ENCODE data around the gene MARCHF5.

DNA sequence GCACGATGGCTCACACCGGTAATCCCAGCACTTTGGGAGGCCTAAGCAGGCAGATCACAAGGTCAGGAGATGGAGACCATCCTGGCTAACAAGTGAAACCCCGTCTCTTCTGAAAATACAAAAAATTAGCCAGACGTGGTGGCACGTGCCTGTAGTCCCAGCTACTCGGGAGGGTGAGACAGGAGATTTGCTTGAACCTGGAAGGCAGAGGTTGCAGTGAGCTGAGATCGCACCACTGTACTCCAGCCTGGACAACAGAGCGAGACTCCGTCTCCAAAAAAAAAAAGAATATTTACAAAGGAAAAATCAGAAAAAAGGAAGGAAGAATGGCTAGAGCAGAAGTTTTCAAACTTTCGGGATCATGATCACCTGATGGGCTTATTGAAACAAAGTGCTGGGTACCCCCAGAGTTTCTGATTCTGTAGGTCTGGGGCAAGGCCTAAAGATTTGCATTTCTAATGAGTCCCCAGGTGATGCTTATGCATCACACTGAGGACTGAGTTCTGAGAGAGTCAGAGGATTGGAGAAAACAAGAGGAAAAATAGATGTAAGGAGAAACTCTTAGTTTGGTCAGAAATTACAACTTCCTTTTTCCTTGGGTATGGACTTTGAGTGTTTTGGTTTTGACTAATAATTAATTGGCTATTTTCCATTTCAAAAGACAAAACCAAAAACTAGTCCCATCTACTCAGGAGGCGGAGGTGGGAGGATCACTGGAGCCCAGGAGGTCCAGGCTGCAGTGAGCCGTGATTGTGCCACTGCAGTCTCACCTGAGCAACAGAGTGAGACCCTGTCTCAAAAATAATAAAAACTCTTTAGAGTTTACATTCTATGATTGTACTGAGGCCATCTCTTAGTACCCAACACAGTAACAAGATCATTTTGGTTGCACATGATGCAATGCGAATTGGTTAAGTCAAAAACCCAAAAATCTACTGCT, 14.4 kb downstream of the MARCHF5 start:
- TF ChIP-seq, protein P1, sequence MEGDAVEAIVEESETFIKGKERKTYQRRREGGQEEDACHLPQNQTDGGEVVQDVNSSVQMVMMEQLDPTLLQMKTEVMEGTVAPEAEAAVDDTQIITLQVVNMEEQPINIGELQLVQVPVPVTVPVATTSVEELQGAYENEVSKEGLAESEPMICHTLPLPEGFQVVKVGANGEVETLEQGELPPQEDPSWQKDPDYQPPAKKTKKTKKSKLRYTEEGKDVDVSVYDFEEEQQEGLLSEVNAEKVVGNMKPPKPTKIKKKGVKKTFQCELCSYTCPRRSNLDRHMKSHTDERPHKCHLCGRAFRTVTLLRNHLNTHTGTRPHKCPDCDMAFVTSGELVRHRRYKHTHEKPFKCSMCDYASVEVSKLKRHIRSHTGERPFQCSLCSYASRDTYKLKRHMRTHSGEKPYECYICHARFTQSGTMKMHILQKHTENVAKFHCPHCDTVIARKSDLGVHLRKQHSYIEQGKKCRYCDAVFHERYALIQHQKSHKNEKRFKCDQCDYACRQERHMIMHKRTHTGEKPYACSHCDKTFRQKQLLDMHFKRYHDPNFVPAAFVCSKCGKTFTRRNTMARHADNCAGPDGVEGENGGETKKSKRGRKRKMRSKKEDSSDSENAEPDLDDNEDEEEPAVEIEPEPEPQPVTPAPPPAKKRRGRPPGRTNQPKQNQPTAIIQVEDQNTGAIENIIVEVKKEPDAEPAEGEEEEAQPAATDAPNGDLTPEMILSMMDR (IDR thresholded peaks at IDR 0.05 in 8 of 11, conservative IDR thresholded peaks at IDR 0.05 in 3 of 11), result no peak
- TF ChIP-seq POLR2A (IDR thresholded peaks at IDR 0.05) (no peak), POLR2AphosphoS5 (IDR thresholded peaks at IDR 0.05) (no peak)

All from spleen (tissue), 7 donors.